HG02763 (cell line): ENCODE results near the gene CELSR1.
A peak's percentile ranks its signal among the peaks of the same experiment; 100 is the strongest.

Source experiments
- ATAC-seq: cut with Tn5 transposase; IDR thresholded peaks from one replicate; pipeline ENCODE4 v1.9.1; 2021; ENCODE audit warnings: mild to moderate bottlenecking, moderate library complexity; ENCODE audit not compliant: unreplicated experiment

Gene CELSR1

DNA sequence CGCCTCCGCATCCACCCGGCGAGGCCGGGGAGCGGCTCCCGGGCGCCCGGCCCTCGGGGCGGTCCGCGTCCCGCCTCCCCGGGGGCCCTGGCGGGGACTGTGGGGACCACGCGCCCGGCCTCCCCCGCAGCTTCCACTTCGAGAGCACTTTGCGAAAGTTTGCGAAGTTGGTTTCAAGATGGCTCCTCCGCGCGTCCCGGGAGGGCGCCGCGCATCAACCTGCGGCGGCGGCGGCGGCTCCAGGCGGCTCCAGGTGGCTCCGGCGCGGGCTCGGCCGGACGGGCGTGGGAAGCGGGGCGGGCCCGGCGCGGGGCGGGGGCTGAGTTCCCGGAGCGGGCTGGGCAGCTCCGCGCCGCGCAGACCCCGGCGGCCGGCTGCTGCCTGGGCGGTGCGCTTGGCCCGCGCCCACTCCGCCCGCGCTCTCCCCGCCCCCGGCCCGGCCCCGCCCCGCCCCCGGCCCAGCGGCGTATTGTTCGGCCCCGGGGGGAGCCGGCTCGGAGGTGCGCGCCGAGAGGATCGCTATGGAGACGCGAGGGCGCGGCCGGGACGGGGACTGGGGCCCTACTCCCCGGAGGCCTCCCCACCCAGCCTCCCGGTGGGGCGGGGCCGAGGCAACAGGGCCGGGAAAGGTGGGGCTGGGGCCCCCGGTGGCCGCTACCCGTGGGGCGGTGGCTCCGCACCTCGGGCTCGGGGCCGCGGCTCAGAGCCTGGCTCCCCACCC is at the start of gene CELSR1:
Gene CELSR1, minus strand, starts transcription at position 396 of the 721 bp plus-strand sequence. CDS start 450 bp downstream, outside the sequence.
- no peak for ATAC-seq

DNA sequence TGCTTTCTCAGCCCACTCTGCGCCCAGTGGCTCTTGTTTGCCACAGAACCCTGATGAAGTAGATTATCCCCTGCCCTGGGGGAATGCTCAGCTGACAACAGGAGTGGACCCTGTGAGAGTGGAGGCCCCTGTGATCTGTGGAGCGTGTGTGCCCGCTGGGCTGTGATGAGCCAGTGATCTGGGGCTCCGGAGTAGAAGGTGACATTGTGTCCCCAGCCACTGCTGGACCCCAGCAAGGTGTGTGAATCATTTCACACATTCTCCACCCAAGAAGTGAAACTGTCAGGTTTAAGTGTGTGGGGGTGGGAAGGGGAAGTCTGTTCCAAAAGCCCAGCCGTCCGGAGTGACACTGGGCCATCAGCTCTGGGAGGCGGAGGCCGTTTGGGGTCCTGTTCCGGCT is 49.6 kb upstream of the CELSR1 start:
- ATAC-seq, result peak; percentile 21

DNA sequence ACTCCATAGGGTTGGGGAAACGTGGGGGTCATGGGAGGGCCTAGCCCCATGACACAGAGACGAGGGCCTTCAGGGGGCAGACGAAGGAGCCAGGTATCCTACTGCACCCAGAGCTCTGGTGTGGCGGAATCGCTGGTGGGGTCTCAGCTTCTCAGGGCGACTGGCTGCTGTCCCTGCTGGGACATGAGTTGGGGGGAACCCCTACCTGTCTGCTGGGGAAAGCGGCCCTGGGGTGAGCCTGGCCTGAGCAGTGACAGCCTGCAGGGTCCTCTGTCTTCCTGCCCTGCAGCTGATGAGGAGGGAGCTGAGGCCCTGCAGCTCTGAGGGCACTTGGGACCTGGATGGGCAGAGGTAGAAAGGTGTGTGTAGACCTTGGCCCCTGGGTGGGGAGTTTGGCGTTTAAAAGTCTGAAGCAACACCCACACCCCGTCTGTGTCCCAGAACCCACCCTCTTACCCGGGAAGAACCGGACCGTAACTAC is 49.2 kb upstream of the CELSR1 start:
- ATAC-seq, result no peak

- no peak for ATAC-seq
Observed at GRCh38 chr22:46586123-46586519, 48.7 kb upstream of the CELSR1 start.

- no peak for ATAC-seq
Observed at GRCh38 chr22:46585340-46586122, 48.1 kb upstream of the CELSR1 start.

DNA sequence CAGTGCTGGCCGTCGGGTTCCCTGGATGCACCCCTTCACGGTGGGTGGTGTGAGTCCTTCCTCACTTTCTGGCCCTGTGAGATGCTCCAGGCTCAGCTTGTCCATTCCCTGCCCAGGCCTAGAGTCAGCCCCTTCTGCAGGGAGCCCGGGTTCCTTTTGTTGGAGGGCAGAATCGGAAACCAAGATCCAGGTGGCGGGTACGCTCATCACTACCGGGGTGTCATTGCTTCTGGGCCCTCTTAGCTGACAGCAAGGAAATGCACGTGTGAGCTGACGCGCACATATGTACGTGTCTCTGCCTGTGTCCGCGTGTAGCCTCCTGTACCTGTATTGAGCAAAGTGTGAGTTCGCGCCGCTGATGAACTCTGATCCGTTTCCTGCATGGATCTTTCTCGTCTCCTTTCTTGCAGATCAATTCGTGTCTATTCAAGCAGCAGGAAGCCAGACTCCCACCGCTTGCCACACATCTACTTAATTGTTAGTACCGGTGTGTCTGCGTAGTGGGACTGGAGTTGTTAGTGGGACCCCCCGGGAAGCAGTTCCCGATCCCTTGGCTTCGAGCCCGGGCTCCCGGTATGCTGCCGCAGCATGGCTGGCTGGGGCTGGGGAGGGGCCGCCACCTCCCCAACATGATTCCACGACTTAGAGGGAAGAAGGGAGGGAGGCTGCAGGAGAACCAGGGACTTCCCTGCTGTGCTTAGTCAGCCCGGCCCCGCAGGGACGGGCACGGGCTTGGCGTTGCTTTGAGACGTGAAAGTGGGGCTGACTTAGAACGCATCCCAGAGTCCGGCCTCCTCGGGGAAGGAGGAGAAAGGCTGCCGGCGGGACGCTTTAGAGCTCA is 46.9 kb upstream of the CELSR1 start:
- ATAC-seq, result no peak

DNA sequence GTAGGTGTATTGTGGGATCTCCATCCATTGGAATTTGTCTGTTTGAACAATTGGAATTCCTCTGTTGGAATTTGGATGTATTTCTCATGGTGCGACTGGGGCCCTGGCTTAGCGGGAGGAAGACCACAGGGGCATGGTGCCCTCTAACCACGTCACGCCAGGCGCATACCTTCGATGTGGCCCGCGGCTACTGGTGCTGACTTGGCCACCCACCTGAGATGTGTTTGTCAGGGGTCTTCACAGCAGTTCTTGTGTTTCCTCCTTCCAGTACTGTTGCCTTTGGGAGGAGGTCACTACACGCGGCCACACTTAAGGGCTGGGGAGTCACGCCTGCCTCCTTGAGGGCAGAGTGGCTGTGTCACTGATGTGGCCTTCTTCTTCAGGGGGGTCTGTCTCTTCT is 46.2 kb upstream of the CELSR1 start:
- ATAC-seq, result no peak

DNA sequence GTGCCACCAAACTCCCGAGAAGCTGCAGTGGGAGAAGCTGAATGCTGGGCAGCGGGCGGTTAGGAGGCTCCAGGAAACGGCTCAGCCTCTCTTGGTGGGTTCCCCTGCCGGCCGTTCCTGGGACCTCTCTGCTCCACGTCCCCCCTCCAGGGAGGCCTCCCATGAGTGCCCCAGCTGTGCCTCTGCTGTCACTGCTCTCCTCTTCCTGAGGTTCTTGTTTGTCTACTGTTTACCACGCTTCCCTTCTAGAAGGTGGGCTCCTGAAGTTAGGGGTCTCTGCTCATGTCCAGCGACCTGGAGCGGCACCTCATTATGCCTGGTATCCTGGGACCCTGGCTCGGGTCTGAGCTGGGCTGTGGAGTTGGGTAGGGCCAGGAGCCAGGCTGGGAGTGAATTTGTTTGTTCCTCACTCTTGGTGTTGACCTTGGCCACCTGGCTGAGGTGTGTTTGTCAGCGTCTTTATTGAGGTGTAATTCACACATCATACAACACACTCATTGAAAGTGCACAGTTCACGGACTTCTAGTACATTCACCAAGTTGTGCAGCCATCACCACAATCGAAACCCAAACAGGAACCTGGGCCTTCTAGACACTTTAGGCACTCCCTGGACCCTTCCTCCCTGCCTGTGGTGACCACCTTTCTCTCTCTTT is 45.0 kb upstream of the CELSR1 start:
- ATAC-seq, result no peak

DNA sequence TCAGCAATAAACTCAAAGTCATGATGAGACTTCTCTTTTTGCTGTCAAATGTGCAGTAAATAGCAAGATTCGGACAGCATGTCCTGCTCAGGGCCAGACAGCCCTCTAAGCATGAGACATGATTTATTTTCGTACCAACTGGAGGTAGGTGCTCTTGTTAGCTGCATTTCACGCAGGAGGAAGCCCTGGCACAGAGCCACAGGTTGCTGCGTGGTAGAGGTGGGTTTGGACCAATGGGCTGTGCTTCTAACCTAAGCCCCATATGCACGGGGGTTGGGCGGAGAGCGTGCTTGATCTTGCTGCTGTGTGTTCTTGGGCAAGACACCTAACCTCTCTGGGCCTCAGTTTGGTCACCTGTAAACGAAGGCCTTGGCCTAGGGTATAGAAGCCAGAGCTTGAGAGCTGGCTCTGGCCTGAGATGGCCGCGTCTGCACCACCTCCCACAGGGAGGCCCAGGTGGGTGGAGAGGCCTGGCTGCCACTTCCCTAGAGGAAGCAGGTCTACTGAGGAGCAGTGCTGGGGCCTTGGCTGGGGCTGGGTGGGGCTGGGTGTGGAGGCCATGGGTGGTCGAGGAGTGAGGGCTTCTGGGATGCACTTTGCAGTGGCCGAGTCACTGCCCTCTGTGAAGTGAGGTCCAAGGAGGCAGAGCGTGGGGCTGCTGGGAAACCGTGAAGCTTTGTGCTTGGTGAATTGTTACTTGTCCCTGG is 44.3 kb upstream of the CELSR1 start:
- ATAC-seq, result no peak

DNA sequence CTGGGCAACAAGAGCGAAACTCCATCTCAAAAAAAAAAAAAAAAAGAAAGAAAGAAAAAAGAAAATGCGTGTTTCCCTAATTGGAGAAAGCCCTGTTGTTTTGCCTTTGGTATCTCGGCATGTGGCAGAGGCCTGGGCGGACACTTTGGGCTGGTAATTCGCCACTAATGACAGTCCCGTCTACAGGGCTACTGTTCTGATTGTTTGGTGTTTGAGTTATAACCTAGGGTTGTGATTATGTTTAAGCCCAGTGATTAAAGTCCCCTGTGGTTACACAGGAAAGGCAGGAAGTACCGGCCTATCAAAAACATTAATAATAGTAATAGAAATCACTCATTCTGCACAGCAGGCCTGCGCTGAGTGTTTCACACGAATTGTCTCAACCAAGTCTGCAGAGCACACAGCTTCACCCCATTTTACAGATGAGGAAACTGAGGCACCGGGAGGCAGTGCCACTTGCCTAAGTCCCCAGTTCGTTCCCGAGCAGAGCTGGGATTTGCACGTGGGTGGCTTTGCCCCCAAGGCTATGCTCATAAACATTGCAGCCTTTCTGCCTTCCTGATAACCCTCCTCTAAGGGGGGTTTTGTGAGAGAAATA is 43.6 kb upstream of the CELSR1 start:
- no peak for ATAC-seq

DNA sequence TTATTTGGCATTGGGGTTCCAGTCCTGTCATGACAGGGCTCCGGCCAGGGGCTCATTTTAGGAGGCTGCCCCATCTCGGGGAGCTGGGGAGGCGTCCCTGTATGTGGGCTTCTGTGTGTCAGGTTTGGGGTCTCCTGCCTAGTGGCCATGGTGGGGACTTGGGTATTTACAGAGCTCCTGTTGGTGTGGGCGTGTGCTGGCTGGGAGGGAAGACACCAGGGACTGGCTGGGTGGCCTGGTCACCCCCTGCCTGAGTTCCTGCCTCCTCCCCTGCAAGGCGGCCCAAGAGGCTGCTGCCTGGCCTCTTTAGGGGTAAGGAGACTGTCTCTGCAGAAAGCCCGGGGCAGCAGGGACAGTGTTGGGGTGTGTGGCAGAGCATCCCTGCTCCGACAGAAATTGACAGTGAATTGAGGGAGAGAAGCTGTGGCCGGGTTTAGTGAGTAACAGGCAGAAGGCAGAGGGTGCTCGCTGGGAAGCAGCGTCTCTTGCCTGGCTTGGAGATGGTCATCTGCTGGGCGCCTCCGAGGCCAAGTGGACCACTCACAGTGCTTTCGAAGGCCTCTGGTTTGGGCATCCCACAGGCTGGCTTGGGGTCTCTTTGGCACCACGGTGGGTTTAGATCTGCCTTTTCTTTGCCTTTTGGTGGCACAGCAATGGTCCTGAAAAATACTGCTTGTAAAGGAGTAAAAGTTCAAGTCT is 42.5 kb upstream of the CELSR1 start:
- no peak for ATAC-seq

DNA sequence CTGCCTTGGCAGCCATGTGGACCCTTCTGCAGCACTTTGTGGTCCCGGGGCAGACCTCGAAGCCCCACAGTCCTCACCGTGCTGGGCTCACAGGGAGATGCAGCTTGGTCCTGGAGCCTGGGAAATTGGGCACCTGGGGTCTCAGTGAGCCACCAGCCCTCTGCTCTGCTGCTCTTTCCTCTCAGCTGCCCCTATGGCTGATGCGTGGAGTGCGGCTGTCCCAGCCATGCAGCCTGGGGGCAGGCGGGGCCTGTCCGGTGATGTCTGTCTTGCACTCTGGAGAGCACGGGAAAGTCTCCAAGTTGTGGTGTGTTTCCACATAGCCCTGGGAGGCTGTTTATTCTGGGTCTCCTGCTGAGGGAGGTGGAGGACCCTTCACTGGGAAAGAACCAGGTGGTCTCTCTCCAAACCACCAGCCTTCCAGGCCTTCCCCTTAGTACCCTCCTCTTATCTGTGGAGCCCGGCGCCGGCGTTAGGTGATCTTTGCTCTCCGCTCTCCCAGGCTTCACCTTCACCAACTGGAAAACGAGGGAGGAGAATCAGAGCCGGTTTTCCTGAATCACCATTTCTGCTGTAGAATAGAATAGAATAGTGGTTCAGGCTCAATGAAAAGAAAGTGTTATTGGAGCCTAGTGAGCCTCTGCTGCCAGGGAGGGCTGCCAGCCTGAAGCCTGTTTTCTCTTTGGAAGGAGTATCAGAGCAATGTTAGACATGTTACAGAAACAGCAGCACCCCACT is 41.6 kb upstream of the CELSR1 start:
- ATAC-seq, result no peak

DNA sequence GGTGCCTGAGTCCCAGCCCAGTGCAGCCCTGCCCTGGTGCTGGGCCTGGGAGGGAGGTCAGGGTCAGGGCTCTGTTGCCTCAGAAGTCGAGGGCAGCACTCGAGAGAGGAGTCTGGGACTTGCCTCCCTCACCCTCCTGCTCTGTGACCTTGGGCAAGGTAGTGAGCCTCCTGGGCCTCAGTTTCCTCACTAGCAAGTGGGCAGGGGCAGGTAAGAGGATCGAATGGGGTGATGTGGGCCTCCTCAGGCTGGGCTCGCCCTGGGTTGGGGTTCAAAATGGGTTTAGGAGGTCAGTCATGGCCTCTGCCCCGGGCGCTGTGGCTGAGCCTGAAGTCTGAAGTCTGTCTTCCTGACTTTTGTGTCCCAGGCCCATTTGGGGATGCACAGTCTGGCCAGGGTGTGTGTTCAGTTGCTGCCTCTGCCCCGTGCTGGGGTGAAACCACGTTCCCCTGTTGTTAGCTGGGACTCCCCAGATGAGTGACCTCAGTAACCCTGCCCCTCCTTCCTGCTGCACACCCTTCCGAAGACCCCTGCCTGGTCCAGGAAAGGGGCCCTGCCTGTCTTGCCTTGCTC is 40.9 kb upstream of the CELSR1 start:
- ATAC-seq, result no peak

GRCh38 chr22:46577368-46578249 is 40.2 kb upstream of the CELSR1 start:
- no peak for ATAC-seq

DNA sequence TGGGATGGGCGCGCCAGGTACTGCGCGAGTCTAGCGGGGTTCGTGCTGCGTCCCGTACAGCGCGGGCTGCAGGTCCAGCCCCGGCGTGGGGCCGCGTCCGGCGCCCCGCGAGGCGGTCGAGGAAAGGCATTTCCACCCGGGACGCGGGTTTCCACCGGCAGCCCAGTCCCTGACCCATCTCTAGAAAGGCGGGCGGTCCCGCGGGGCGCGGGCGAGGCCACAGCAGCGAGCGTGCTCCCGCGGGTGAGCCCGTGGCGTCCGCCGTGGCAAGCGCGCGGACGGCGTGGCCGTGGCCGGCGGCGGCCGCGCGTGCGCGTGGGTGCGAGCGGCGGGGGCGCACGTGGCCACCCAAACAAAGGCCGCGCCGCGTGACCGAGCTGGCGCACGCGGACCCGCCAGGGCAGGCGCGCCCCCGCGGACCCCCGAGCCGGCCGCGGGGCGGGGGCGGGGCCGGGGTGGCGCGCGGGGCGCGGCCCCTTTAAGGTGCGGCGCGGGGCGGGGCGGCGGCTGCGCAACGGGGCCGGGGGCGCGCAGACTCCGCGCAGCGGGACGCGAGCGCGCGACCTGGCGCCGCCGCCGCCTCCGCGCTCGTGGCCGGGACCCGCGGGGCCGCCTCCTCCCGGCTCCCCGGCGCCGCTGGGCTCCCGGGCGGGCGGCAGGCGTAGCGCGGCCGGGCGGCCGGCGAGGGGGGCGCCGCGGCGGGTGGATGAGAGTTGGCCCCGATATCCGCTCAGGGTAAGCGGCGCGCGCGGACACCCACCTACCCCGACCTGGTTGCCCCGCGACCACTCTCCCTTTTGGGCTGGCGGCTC is 39.3 kb upstream of the CELSR1 start:
- ATAC-seq, result no peak

- ATAC-seq, result no peak
Observed at GRCh38 chr22:46575911-46576555, 38.6 kb upstream of the CELSR1 start.
